ENCODE measurements around the gene UPF1.
"Not testable (repeated sequence)": the region's sequence is repeated elsewhere in the genome, so short reads cannot be mapped to it uniquely, and the experiment has no call there.

DNA sequence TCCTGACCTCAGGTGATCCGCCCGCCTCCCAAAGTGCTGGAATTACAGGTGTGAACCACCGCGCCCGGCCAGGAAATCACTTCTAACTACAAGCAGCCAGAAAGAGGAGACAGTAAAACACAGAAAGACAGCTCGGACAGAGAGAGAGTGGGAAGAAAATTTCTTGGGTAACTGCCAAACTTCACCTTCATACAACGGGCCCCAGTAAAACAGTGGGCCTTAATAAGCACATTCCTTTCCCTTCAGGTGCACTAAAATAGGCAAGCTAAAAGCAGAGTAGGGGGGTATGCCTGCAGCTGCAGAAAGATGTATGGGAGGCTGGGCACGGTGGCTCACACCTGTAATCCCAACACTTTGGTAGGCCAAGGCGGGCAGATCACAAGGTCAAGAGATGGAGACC is 85.8 kb downstream of the UPF1 start:
- TF ChIP-seq, protein P1, sequence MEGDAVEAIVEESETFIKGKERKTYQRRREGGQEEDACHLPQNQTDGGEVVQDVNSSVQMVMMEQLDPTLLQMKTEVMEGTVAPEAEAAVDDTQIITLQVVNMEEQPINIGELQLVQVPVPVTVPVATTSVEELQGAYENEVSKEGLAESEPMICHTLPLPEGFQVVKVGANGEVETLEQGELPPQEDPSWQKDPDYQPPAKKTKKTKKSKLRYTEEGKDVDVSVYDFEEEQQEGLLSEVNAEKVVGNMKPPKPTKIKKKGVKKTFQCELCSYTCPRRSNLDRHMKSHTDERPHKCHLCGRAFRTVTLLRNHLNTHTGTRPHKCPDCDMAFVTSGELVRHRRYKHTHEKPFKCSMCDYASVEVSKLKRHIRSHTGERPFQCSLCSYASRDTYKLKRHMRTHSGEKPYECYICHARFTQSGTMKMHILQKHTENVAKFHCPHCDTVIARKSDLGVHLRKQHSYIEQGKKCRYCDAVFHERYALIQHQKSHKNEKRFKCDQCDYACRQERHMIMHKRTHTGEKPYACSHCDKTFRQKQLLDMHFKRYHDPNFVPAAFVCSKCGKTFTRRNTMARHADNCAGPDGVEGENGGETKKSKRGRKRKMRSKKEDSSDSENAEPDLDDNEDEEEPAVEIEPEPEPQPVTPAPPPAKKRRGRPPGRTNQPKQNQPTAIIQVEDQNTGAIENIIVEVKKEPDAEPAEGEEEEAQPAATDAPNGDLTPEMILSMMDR (IDR thresholded peaks at IDR 0.05): not testable (repeated sequence)
- TF ChIP-seq POLR2A (IDR thresholded peaks at IDR 0.05): not testable (repeated sequence)

All from adrenal gland (tissue), 5 donors.